GM12873 (cell line): ENCODE measurements around the gene RNASE11.

ENCODE experiments used
- TF ChIP-seq, protein P1 (sequence below): IDR thresholded peaks from 2 replicates; pipeline ENCODE4 v1.5.1; 2012; ENCODE audit warnings: low read depth, mild to moderate bottlenecking, moderate library complexity, low read length, control low read depth; ENCODE audit not compliant: insufficient read depth; ENCODE audit errors: missing control alignments

RNASE11 gene

DNA sequence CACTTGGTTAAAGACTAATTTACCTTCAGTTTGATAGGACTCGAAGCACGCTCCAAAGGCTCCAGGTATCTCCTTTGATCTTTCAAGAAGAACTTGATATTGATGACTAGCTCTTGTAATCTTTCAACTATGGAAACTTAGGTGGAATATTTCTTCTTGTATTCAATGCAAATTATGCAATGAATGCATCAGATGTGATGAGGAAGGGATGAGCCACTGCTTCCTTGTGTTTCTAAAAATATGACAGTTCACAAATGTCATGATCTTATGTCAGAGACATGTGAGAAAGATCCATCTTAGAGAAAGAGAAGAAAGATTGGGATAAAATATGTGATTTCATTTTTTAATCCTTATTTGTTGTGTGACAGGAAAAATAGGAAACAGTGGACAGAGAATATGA, 36.9 kb downstream of the RNASE11 start:
- TF ChIP-seq, protein P1, sequence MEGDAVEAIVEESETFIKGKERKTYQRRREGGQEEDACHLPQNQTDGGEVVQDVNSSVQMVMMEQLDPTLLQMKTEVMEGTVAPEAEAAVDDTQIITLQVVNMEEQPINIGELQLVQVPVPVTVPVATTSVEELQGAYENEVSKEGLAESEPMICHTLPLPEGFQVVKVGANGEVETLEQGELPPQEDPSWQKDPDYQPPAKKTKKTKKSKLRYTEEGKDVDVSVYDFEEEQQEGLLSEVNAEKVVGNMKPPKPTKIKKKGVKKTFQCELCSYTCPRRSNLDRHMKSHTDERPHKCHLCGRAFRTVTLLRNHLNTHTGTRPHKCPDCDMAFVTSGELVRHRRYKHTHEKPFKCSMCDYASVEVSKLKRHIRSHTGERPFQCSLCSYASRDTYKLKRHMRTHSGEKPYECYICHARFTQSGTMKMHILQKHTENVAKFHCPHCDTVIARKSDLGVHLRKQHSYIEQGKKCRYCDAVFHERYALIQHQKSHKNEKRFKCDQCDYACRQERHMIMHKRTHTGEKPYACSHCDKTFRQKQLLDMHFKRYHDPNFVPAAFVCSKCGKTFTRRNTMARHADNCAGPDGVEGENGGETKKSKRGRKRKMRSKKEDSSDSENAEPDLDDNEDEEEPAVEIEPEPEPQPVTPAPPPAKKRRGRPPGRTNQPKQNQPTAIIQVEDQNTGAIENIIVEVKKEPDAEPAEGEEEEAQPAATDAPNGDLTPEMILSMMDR: no peak

DNA sequence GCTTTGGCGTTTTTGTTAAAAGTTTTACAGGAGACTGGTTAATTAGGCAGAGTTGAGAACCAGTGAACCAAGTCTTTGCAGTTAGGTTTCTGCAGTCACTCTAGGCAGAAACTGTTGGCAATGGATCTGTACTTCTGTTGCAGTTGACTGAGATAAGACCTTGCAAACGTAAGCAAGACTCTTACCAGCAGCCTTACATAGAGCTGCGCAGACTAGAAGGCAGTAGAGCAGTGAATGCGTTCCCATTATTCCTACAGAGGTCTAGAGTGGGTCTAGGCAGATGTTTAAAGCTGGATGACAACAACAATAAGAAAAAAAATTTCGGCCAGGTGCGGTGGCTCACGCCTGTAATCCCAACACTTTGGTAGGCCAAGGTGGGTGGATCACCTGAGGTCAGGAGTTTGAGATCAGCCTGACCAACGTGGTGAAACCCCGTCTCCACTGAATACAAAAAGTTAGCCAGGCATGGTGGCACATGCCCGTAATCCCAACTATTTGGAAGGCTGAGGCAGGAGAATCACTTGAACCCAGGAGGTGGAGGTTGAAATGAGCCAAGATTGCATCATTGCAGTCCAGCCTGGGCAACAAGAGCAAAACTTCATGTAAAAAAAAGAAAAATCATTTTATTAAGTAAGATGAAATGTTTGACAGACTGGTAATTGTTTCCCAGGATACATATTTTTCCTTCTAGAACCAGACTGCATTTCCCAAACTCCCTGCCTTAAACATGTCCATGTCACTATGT, 39.2 kb downstream of the RNASE11 start:
- TF ChIP-seq, protein P1: no peak

DNA sequence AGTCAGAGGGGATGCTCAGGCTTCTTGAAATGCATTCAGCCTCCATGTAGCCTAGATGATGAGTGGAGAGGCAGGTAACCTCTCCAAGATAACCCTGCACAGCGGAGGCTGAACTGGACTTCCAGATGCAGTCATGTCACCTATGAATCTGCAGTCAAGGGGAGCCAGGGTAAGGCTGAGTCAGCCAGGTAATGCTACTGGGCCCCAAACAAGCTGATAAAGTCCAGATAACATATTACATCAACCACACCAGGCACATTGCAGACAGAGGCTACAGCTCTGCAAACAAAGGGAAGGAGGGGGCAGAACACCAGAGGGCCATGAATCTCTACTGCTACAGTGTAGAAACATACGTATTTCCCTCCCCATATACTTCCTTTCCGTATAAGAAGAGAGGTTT, 40.9 kb downstream of the RNASE11 start:
- TF ChIP-seq, protein P1: no peak

DNA sequence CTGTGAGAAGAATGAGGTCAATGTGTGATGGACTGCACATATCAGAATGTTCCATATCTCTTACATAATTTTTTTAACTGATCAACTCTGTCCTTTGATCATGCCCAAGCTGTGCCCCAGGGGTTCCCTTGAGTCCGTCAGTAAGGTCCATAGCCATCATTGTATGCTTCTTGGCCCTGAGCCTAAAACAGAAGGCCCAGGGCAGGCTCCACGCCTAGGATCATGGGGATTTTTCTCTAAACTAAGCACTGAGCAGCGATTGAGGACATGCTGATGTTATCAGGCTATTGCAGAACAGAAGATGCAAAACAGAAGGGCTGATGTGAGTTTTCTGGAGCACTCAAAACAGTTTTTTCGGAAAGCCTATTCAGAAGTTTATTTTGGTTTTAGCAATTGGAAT, 47.9 kb downstream of the RNASE11 start:
- TF ChIP-seq, protein P1: no peak
